Fibroblast of mammary gland (primary cell): ENCODE data around the gene DENND4A.

ENCODE experiments used
- DNase-seq: peaks from one replicate; pipeline ENCODE4 v3.0.0-alpha.2; 2010; ENCODE audit warnings: low read depth
- H3K4me3 ChIP-seq: 2 replicates; pipeline ENCODE4 v1.5.1; 2011; ENCODE audit warnings: low read depth, mild to moderate bottlenecking, low read length, moderate library complexity; ENCODE audit not compliant: control insufficient read depth
- TF ChIP-seq, protein P1 (sequence below): conservative IDR thresholded peaks from 2 replicates; pipeline ENCODE4 v1.5.1; 2011; ENCODE audit warnings: low read depth, low read length, inconsistent platforms; ENCODE audit not compliant: control insufficient read depth, insufficient read depth

DENND4A gene

DNA sequence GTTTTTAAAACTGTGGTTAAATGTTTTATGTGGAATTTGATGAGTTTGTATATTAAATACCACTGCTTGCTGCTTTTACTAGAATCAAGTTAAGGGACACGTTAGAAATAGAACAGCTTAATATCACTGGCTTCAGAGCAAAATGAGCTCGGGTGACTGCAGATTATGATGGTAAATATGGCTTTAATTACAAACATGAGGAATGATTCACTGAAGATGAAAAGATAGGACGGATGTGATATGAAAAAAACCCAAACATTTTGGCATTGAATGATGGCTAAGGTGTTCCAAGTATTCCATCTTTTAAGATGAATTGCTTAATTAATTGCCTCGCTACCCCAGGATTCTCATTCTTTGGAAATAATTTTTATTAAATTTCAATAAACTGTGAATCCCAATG lies 136.6 kb downstream of the DENND4A start:
- TF ChIP-seq, protein P1, sequence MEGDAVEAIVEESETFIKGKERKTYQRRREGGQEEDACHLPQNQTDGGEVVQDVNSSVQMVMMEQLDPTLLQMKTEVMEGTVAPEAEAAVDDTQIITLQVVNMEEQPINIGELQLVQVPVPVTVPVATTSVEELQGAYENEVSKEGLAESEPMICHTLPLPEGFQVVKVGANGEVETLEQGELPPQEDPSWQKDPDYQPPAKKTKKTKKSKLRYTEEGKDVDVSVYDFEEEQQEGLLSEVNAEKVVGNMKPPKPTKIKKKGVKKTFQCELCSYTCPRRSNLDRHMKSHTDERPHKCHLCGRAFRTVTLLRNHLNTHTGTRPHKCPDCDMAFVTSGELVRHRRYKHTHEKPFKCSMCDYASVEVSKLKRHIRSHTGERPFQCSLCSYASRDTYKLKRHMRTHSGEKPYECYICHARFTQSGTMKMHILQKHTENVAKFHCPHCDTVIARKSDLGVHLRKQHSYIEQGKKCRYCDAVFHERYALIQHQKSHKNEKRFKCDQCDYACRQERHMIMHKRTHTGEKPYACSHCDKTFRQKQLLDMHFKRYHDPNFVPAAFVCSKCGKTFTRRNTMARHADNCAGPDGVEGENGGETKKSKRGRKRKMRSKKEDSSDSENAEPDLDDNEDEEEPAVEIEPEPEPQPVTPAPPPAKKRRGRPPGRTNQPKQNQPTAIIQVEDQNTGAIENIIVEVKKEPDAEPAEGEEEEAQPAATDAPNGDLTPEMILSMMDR: no peak
- peak; percentile 20 for DNase-seq
- H3K4me3 ChIP-seq: no peak overlapping the region

DNA sequence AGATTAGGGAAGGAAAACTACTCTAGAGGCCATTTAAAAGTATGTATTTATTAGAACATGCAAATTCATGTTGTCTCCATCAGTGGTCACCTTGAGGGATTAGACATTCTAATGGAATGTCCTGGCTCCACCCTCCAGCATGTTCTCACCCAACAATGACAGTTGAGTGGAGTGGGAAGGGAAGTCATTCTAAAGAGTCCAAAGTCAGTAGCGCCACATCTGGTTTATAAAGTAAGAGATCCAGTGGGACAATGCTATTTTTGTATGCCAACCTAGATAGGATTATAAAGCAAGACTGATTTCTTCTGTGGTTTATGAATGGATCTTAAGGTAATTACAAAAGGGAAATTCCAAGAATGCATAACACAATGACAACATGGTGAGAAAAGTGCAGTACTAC lies 137.1 kb downstream of the DENND4A start:
- DNase-seq: peak; percentile 51
- TF ChIP-seq, protein P1: no peak
- no peak overlapping the region for H3K4me3 ChIP-seq

DNA sequence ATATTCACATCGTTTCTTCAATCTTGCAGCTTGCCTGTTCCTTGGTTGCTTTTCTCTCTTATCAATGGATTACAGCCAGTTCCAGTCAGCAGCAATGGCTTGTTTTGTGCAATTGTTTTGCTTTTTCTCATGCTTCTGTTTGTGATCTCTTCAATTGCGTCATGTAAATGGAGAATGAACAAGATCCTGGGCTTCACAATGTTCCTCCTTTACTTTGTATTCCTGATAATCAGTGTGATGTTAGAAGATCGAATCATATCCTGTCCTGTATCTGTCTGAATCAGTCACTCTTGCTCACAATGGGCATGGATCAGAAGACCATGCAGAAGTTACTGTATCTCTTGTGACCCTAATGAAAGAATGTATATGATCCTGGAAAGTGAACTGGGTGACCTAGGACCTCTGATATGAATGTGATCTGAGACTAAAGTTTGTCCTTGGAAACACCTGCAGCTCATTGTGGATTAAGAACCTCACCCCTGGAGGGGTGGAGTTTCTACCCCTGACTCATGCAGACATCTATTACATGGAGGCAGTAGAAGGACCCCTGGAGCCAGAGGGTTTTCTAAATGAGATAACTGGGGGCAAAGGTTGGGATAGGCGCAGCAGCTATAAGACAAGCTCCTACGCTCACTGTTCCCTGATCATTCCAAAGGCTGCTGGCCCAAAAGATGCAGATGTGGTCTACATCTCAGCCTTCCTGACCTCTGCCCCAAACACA lies 138.1 kb downstream of the DENND4A start:
- DNase-seq: peak; percentile 74
- no peak overlapping the region for H3K4me3 ChIP-seq
- TF ChIP-seq, protein P1: no peak

DNA sequence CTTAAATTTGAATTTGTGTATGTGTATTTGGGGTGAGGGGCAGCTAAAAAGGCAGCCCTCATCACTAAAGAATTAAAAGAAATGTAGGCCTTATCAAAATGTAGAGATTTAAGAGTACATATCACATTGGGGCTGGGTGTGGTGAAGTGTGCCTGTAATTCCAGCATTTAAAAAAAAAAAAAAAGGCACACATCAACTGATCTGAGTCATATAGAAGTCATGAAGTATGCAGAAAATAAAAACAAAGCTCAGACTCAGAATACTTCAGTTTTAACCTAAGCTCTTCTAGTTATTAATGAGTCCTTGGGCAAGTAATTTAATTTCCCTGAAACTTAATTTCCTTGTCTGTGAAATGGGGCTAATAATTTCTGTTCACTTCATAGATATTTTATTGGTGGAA lies 138.8 kb downstream of the DENND4A start:
- TF ChIP-seq, protein P1: no peak

GRCh38 chr15:65651831-65652749 lies 140.0 kb downstream of the DENND4A start:
- H3K4me3 ChIP-seq: no peak overlapping the region
- TF ChIP-seq, protein P1: no peak
- DNase-seq: no peak

More for the DNA sequence above, 138.8 kb downstream of the DENND4A start:
- H3K4me3 ChIP-seq: no peak overlapping the region
- DNase-seq: peak; percentile 63

DNA sequence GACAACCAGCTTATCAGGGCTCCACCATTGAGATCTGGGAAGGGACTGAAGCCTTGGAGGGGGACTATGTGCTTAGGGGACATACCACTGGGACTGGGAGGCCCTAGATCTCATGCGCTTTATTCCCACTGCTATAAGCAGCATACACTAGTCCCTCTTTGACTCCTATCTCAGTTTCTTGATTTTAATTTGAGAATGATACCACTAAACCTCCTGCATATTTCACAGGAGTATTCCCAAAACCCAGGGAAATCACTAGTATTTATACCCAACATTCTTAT lies 141.1 kb downstream of the DENND4A start:
- no peak overlapping the region for H3K4me3 ChIP-seq
- TF ChIP-seq, protein P1: no peak
- no peak for DNase-seq
